ENCODE data around the gene CTDSP2. TPM values are rescaled to one million over a fixed set of nuclear protein-coding genes. Genes with fewer than 3 reads are reported as not detected.
A peak's percentile ranks its signal among the peaks of the same experiment; 100 is the strongest.

Gene CTDSP2
- 82.7 TPM for total RNA-seq (2021; ENCODE audit: unreplicated experiment)
- 75.8 and 86.4 TPM in 2 replicates for polyA plus RNA-seq (2012)
- percentile 92 among the genes with signal in this experiment for Bru-seq, nascent RNA
- percentile 94 among the genes with signal in this experiment for BruChase-seq, experiment 1, labeled RNA remaining after a 6-hour chase
- BruChase-seq, experiment 2, labeled RNA remaining after a 2-hour chase: percentile 94 among the genes with signal in this experiment
- long read RNA-seq, full-length matches to known transcripts: 13 of 96 reads
- long read RNA-seq, partial matches to known transcripts: 3 of 96 reads
- long read RNA-seq, other reads (novel, unspliced or antisense): 80 of 96 reads

- no peaks in the 10 kb centered on the region for H3K27me3 ChIP-seq (ENCODE audit: insufficient read depth, low read length)
- ChIA-PET RAD21 (ENCODE audit: low non-redundant PET in 1 of 2, low total read pairs in 2 of 2, uncharacterized antibody in 2 of 2, unreplicated experiment in 2 of 2) (interaction anchor here (0.6 to 0.9 kb wide), 3 partner anchors 18 to 102 kb away, joined by 3 to 5 read pairs (median 3); partner anchors contain the start of gene TSPAN31 (in 1 of the 2)), CTCF (interaction anchor here (0.6 to 1.5 kb wide), 2 partner anchors 9 to 18 kb away, joined by 3 to 5 read pairs; no protein-coding TSS in a partner anchor), POLR2A (interaction anchor here (0.6 to 5.0 kb wide), 7 partner anchors 11 to 57 kb away, joined by 3 to 20 read pairs (median 7); no protein-coding TSS in a partner anchor)
- no peaks in the 10 kb centered on the region for H3K9me3 ChIP-seq (ENCODE audit: control insufficient read depth in 1 of 2, insufficient read depth in 1 of 2, low read depth in 1 of 2, low read length in 2 of 2)
- H3K4me3 ChIP-seq (replicated peaks in 1 of 2; ENCODE audit: low read depth in 1 of 2, low read length in 2 of 2): peak within 1 kb of the TSS; percentile 95 to 97
- no TSS peak for BruUV-seq (replicated peaks)
- intact Hi-C loops (cut with micrococcal nuclease): loop anchor here (1.0 to 2.0 kb wide), 2 partner anchors 16 to 59 kb away; no protein-coding TSS in a partner anchor
- H3K9ac ChIP-seq (ENCODE audit: low read length): peak within 1 kb of the TSS; percentile 92
- 0 out of 2 replicates have a peak, but pooled peaks cover 5% of the 10 kb centered on the region for H4K20me1 ChIP-seq (ENCODE audit: insufficient read depth)
- TF ChIP-seq REST (IDR thresholded peaks at IDR 0.05; ENCODE audit: low read depth): no peak
- peak; percentile 42 for TF ChIP-seq SIN3A (IDR thresholded peaks at IDR 0.05; ENCODE audit: low read depth)
- TF ChIP-seq SP1 (IDR thresholded peaks at IDR 0.05; ENCODE audit: low read depth): peak; percentile 41; the same call in 1 of the 2 replicates
- TF ChIP-seq FOSL1 (IDR thresholded peaks at IDR 0.05; ENCODE audit: low read depth): no peak
- peak; percentile 10 for TF ChIP-seq TCF7L2 (IDR thresholded peaks at IDR 0.05; ENCODE audit: borderline replicate concordance, extremely low read depth, insufficient read depth, insufficient read length)
- TF ChIP-seq RAD21 (IDR thresholded peaks at IDR 0.05; ENCODE audit: low read depth): no peak
- TF ChIP-seq YY1 (IDR thresholded peaks at IDR 0.05; ENCODE audit: extremely low read depth, insufficient replicate concordance, low read depth, low read length): peak; percentile 73
- peak; percentile 61 for TF ChIP-seq POLR2A (IDR thresholded peaks at IDR 0.05; ENCODE audit: borderline replicate concordance, extremely low read depth, insufficient read depth, insufficient read length)
- TF ChIP-seq, protein P1, sequence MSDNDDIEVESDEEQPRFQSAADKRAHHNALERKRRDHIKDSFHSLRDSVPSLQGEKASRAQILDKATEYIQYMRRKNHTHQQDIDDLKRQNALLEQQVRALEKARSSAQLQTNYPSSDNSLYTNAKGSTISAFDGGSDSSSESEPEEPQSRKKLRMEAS (IDR thresholded peaks at IDR 0.05): peak; percentile 17; the same call in 1 of the 2 replicates
- TF ChIP-seq POLR2AphosphoS5 (IDR thresholded peaks at IDR 0.05; ENCODE audit: low read depth, low read length): peak; percentile 83
- TF ChIP-seq EGR1 (IDR thresholded peaks at IDR 0.05; ENCODE audit: low read depth): peak; percentile 88
- H3K4me1 ChIP-seq (ENCODE audit: control insufficient read depth in 1 of 2, insufficient read depth in 2 of 2, low read length in 2 of 2): peaks cover 22 to 43% of the 10 kb centered on the region in 2 experiments
- ATAC-seq: peak; percentile 78
- peaks cover 46% of the 10 kb centered on the region for H3K79me2 ChIP-seq (ENCODE audit: insufficient read depth, low read length)
- no peaks in the 10 kb centered on the region for H3K9me2 ChIP-seq (ENCODE audit: insufficient read depth)
- H3K36me3 ChIP-seq (ENCODE audit: control insufficient read depth in 1 of 2, insufficient read depth in 2 of 2, low read length in 2 of 2): no peaks in the 10 kb centered on the region
- peak; percentile 96 for DNase-seq (ENCODE audit: low read depth, low spot score)
- H3K27ac ChIP-seq (ENCODE audit: low read depth, low read length): peak within 1 kb of the TSS; percentile 91
- peak within 1 kb of the TSS; percentile 95 for H3K4me2 ChIP-seq (ENCODE audit: low read length)
- peak within 1 kb of the TSS; percentile 96 for H2AFZ ChIP-seq (ENCODE audit: low read depth, low read length, poor library complexity, severe bottlenecking)
These were observed at the start of gene CTDSP2 for GRCh38 chr12:57846577-57847319. Gene CTDSP2 (minus strand): TSS chr12:57846729. CDS start chr12:57846435, 294 bp downstream.

Measured in HCT116 (cell line).